Measurements from ENCODE around the gene C4orf36. TPM values are rescaled to one million over a fixed set of nuclear protein-coding genes. Genes with fewer than 3 reads are reported as not detected.

C4orf36 gene
- total and polyA plus RNA-seq, 2 of the 8 experiments (the other 6 are each of a cell fraction or from before 2014, with no cell fraction given), result 1.2 to 1.5 TPM

GRCh38 chr4:86879641-86880040 is 12.6 kb downstream of the C4orf36 start (continued):
- TF ChIP-seq CHD7 (IDR thresholded peaks at IDR 0.05; ENCODE audit: insufficient replicate concordance, low read length), result no peak
- TF ChIP-seq JUN (IDR thresholded peaks at IDR 0.05; ENCODE audit: low read depth, low read length), result no peak
- no peak for TF ChIP-seq ASH2L (IDR thresholded peaks at IDR 0.05; ENCODE audit: low read length)
- no peak for TF ChIP-seq HDAC6 (IDR thresholded peaks at IDR 0.05; ENCODE audit: low read depth, low read length)
- TF ChIP-seq SIRT6 (IDR thresholded peaks at IDR 0.05; ENCODE audit: low read length), result no peak
- TF ChIP-seq RAD21 (IDR thresholded peaks at IDR 0.05 in 1 of 2, conservative IDR thresholded peaks at IDR 0.05 in 1 of 2; ENCODE audit: low read depth in 2 of 2, low read length in 2 of 2), result no peak
- no peak for TF ChIP-seq RBBP5 (IDR thresholded peaks at IDR 0.05; ENCODE audit: borderline replicate concordance, low read depth, low read length)
- TF ChIP-seq TEAD4 (IDR thresholded peaks at IDR 0.05; ENCODE audit: low read depth, low read length), result no peak
- TF ChIP-seq TAF1 (IDR thresholded peaks at IDR 0.05; ENCODE audit: low read depth, low read length), result no peak
- no peak for TF ChIP-seq RNF2 (IDR thresholded peaks at IDR 0.05; ENCODE audit: borderline replicate concordance, low read depth, low read length, missing control alignments, poor library complexity, severe bottlenecking)
- TF ChIP-seq KDM5A (IDR thresholded peaks at IDR 0.05; ENCODE audit: low read length), result no peak
- TF ChIP-seq MAFK (IDR thresholded peaks at IDR 0.05; ENCODE audit: low read depth, low read length), result no peak

Measured in H1 (cell line).